ENCODE measurements around the gene TM4SF1. TPM values are rescaled to one million over a fixed set of nuclear protein-coding genes. Genes with fewer than 3 reads are reported as not detected.
"Not testable (repeated sequence)": the region's sequence is repeated elsewhere in the genome, so short reads cannot be mapped to it uniquely, and the experiment has no call there.

Gene TM4SF1
- total RNA-seq, 2 experiments from 2014 or later = not detected

GRCh38 chr3:149382518-149382917 is 5.1 kb upstream of the TM4SF1 start:
- Mint-ChIP-seq H3K4me1 (ENCODE audit: low read depth) (no peaks in the 10 kb centered on the region), H3K27me3 (no peaks in the 10 kb centered on the region), H3K4me3 (no peak overlapping the region), H3K36me3 (ENCODE audit: low read depth) (no peaks in the 10 kb centered on the region), H3K27ac (no peak overlapping the region), H3K9me3 (no peaks in the 10 kb centered on the region)
- DNase-seq (no peak), ATAC-seq (no peak)
- POLR2A ChIA-PET = no interaction called here
- TF ChIP-seq, protein P1, sequence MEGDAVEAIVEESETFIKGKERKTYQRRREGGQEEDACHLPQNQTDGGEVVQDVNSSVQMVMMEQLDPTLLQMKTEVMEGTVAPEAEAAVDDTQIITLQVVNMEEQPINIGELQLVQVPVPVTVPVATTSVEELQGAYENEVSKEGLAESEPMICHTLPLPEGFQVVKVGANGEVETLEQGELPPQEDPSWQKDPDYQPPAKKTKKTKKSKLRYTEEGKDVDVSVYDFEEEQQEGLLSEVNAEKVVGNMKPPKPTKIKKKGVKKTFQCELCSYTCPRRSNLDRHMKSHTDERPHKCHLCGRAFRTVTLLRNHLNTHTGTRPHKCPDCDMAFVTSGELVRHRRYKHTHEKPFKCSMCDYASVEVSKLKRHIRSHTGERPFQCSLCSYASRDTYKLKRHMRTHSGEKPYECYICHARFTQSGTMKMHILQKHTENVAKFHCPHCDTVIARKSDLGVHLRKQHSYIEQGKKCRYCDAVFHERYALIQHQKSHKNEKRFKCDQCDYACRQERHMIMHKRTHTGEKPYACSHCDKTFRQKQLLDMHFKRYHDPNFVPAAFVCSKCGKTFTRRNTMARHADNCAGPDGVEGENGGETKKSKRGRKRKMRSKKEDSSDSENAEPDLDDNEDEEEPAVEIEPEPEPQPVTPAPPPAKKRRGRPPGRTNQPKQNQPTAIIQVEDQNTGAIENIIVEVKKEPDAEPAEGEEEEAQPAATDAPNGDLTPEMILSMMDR (IDR thresholded peaks at IDR 0.05) = no peak
- intact Hi-C loops (cut with micrococcal nuclease) = no loop called here
- CTCF ChIA-PET = interaction anchor here (0.6 to 1.4 kb wide), 2 partner anchors 10 to 108 kb away, joined by 3 read pairs; no protein-coding TSS in a partner anchor

- TF ChIP-seq, protein P1 (IDR thresholded peaks at IDR 0.05) = no peak
- ATAC-seq (no peak), DNase-seq (no peak)
- ChIA-PET CTCF (interaction anchor here (1.4 kb wide), 1 partner anchor 10 kb away, joined by 3 read pairs; no protein-coding TSS in a partner anchor), POLR2A (no interaction called here)
- H3K4me3 Mint-ChIP-seq = no peak overlapping the region
- H3K36me3 Mint-ChIP-seq (ENCODE audit: low read depth) = no peaks in the 10 kb centered on the region
- no peaks in the 10 kb centered on the region for H3K27me3 Mint-ChIP-seq
- H3K27ac Mint-ChIP-seq = no peak overlapping the region
- no peaks in the 10 kb centered on the region for H3K9me3 Mint-ChIP-seq
- intact Hi-C loops (cut with micrococcal nuclease) = no loop called here
- no peaks in the 10 kb centered on the region for H3K4me1 Mint-ChIP-seq (ENCODE audit: low read depth)
Measured at GRCh38 chr3:149382101-149382467, 4.6 kb upstream of the TM4SF1 start.

DNA sequence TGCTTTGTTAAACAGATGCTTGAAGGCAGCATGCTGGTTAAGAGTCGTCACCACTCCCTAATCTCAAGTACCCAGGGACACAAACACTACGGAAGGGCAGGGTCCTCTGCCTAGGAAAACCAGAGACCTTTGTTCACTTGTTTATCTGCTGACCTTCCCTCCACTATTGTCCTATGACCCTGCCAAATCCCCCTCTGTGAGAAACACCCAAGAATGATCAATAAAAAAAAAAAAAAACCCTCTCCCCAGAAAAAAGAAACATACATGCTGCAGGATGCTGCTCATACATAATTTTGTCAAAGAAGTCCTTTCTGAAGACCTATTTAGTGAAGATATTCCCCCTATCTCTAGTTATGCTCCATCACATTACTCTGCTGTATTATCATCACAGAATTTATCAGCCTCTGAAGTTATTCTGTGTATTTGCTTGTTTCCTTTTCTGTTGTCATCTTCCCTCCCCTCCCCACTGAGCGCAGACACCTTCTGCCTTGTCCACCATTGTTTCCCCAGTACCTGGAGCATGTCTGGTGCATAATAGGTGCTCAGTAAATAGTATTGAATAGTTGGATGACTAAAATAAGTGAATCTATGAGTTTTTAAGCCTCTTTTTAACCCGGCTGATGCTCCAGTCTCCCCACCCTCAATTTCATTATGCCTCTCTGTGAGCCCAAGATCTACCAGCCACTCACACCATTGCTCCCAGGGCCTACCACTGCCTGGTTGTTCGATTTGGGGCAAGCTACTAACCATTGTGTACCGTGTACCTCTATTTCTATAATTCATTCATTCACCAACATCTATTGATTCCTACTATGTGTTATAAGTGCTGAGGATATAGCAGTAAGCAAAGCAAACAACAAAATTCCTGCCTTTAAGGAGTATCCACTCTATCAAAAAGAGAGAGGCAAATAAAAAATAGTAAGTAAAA is 4.0 kb upstream of the TM4SF1 start:
- H3K36me3 Mint-ChIP-seq (ENCODE audit: low read depth) = no peaks in the 10 kb centered on the region
- H3K9me3 Mint-ChIP-seq = no peaks in the 10 kb centered on the region
- CTCF ChIA-PET = interaction anchor here (1.4 kb wide), 1 partner anchor 9 kb away, joined by 3 read pairs; no protein-coding TSS in a partner anchor
- TF ChIP-seq, protein P1 (IDR thresholded peaks at IDR 0.05) = no peak
- no peak overlapping the region for H3K4me3 Mint-ChIP-seq
- ATAC-seq (no peak), DNase-seq (no peak)
- POLR2A ChIA-PET = no interaction called here
- no peaks in the 10 kb centered on the region for H3K27me3 Mint-ChIP-seq
- no peak overlapping the region for H3K27ac Mint-ChIP-seq
- intact Hi-C loops (cut with micrococcal nuclease) = no loop called here
- no peaks in the 10 kb centered on the region for H3K4me1 Mint-ChIP-seq (ENCODE audit: low read depth)

- H3K36me3 Mint-ChIP-seq (ENCODE audit: low read depth); CTCF ChIA-PET; ATAC-seq; H3K27me3 Mint-ChIP-seq; H3K27ac Mint-ChIP-seq; intact Hi-C loops (cut with micrococcal nuclease); H3K9me3 Mint-ChIP-seq; DNase-seq; H3K4me3 Mint-ChIP-seq; POLR2A ChIA-PET; H3K4me1 Mint-ChIP-seq (ENCODE audit: low read depth): not testable (repeated sequence)
Measured at GRCh38 chr3:149380220-149380619, 2.8 kb upstream of the TM4SF1 start.

GRCh38 chr3:149378478-149379309 is 1.2 kb upstream of the TM4SF1 start:
- POLR2A ChIA-PET = no interaction called here
- DNase-seq (no peak), ATAC-seq (no peak)
- no peak overlapping the region for H3K4me3 Mint-ChIP-seq
- H3K4me1 Mint-ChIP-seq (ENCODE audit: low read depth) = no peaks in the 10 kb centered on the region
- no peak overlapping the region for H3K27ac Mint-ChIP-seq
- TF ChIP-seq, protein P1 (IDR thresholded peaks at IDR 0.05) = no peak
- CTCF ChIA-PET = no interaction called here
- intact Hi-C loops (cut with micrococcal nuclease) = no loop called here
- no peaks in the 10 kb centered on the region for H3K9me3 Mint-ChIP-seq
- H3K27me3 Mint-ChIP-seq = no peaks in the 10 kb centered on the region
- no peaks in the 10 kb centered on the region for H3K36me3 Mint-ChIP-seq (ENCODE audit: low read depth)

Data from activated CD8-positive, alpha-beta T cell treated with anti-CD3 and anti-CD28 coated beads for 36 hours (primary cell).